MG63 (cell line): Measurements from ENCODE around the gene KIF17. TPM values are rescaled to one million over a fixed set of nuclear protein-coding genes. Genes with fewer than 3 reads are reported as not detected.

Source experiments
- total RNA-seq: library from RNA; depleted of rRNA; stranded (reverse); fragments of >200 nt; shearing (Covaris generic); gene quantifications from 2 replicates; pipeline ENCODE4 v1.2.3, GENCODE V29; 2014; ENCODE audit warnings: low replicate concordance; rRNA removed

KIF17 gene
- total RNA-seq, 1 experiment from 2014 or later: 0.03 TPM

Other genes starting within 250 kb of the KIF17 start
- 20.5 and 31.6 TPM in 2 replicates for gene CAMK2N1, start 231.8 kb downstream of the KIF17 start, total RNA-seq
- gene MUL1, start 209.9 kb downstream of the KIF17 start, total RNA-seq: 12.1 and 14.3 TPM in 2 replicates
- gene FAM43B, start 165.4 kb downstream of the KIF17 start, total RNA-seq: 0.15 TPM in 1 of 2 replicates, not detected in the other
- gene CDA, start 128.9 kb downstream of the KIF17 start, total RNA-seq: not detected in 2 replicates
- gene PINK1, start 84.5 kb downstream of the KIF17 start, total RNA-seq: 73.3 and 84.0 TPM in 2 replicates
- gene DDOST, start 56.6 kb downstream of the KIF17 start, total RNA-seq: 307 and 434 TPM in 2 replicates
- gene SH2D5, start 14.7 kb upstream of the KIF17 start, total RNA-seq: 1.7 and 2.4 TPM in 2 replicates
- 211 and 227 TPM in 2 replicates for gene HP1BP3, start 69.3 kb upstream of the KIF17 start, total RNA-seq